DOHH2 (cell line): ENCODE data around the gene GIT1.

Experiments used
- CTCF ChIP-seq: fragments of 200-600 bp; sonication (generic); IDR thresholded peaks from one replicate; pipeline ENCODE4 v1.5.1; 2014; ENCODE audit warnings: antibody characterized with exemption, mild to moderate bottlenecking, low read depth, low read length; ENCODE audit not compliant: poor library complexity, severe bottlenecking
- EZH2phosphoT487 ChIP-seq: fragments of 200-600 bp; sonication (generic); IDR thresholded peaks from 2 replicates; pipeline ENCODE4 v1.6.1; 2017; ENCODE audit warnings: borderline replicate concordance, mild to moderate bottlenecking, antibody characterized with exemption, low read length, moderate library complexity, mixed read lengths

- TF ChIP-seq CTCF = peak; percentile 55
- TF ChIP-seq EZH2phosphoT487 = no peak
Observed at GRCh38 chr17:29619251-29619650, 29.8 kb upstream of the GIT1 start.
